Astrocyte of the spinal cord (primary cell): ENCODE measurements around the gene NPHP4.

Source experiments
- DNase-seq: peaks from one replicate; pipeline ENCODE4 v3.0.0; 2011; ENCODE audit warnings: low read depth, low spot score
- H3K4me3 ChIP-seq: 2 replicates; pipeline ENCODE4 v1.5.1; 2011; ENCODE audit warnings: low read depth, mild to moderate bottlenecking, low read length, moderate library complexity
- CTCF ChIP-seq: IDR thresholded peaks from 2 replicates; pipeline ENCODE4 v1.5.1; 2012; ENCODE audit warnings: low read depth, mild to moderate bottlenecking, low read length, inconsistent platforms
- in situ Hi-C: cut with HindIII; loops from 2 replicates; pipeline ENCODE4 v1.10.0; 2017; ENCODE audit warnings: low sequenced_read_pairs

Gene NPHP4

GRCh38 chr1:6037338-6037762 is 45.1 kb upstream of the NPHP4 start:
- peak; percentile 63 for DNase-seq
- no peak overlapping the region for H3K4me3 ChIP-seq
- TF ChIP-seq CTCF, result no peak
- in situ Hi-C loops, result no loop called here

GRCh38 chr1:6035719-6036118 is 43.5 kb upstream of the NPHP4 start:
- TF ChIP-seq CTCF, result no peak
- in situ Hi-C loops, result no loop called here
- H3K4me3 ChIP-seq, result no peak overlapping the region
- no peak for DNase-seq

- in situ Hi-C loops, result no loop called here
- no peak overlapping the region for H3K4me3 ChIP-seq
- TF ChIP-seq CTCF, result no peak
- no peak for DNase-seq
Measured at GRCh38 chr1:6035303-6035702, 43.1 kb upstream of the NPHP4 start.

- DNase-seq, result no peak
- TF ChIP-seq CTCF, result no peak
- no peak overlapping the region for H3K4me3 ChIP-seq
- in situ Hi-C loops, result no loop called here
Measured at GRCh38 chr1:6034750-6035096, 42.5 kb upstream of the NPHP4 start.

GRCh38 chr1:6033986-6034749 is 41.9 kb upstream of the NPHP4 start:
- TF ChIP-seq CTCF, result peak; percentile 77
- no peak overlapping the region for H3K4me3 ChIP-seq
- in situ Hi-C loops, result no loop called here
- no peak for DNase-seq

- in situ Hi-C loops, result no loop called here
- no peak for TF ChIP-seq CTCF
- no peak overlapping the region for H3K4me3 ChIP-seq
- DNase-seq, result no peak
Measured at GRCh38 chr1:6033124-6033523, 40.9 kb upstream of the NPHP4 start.
